ENCODE results near the gene STAG1.
"Not testable (repeated sequence)": the region's sequence is repeated elsewhere in the genome, so short reads cannot be mapped to it uniquely, and the experiment has no call there.

Gene STAG1

GRCh38 chr3:136661282-136661681, 90.9 kb downstream of the STAG1 start:
- no peak for TF ChIP-seq POLR2A (IDR thresholded peaks at IDR 0.05; ENCODE audit: low read depth, low read length)
- TF ChIP-seq SPI1 (IDR thresholded peaks at IDR 0.05; ENCODE audit: low read depth, low read length) = no peak
- TF ChIP-seq TAF1 (IDR thresholded peaks at IDR 0.05; ENCODE audit: low read depth, low read length) = no peak
- TF ChIP-seq PAX5 (IDR thresholded peaks at IDR 0.05; ENCODE audit: insufficient read depth, low read length, severe bottlenecking) = no peak
- TF ChIP-seq POLR2AphosphoS5 (IDR thresholded peaks at IDR 0.05; ENCODE audit: low read depth, low read length) = no peak
- no peak for TF ChIP-seq POU2F2 (IDR thresholded peaks at IDR 0.05; ENCODE audit: low read depth, low read length)
- FAIRE-seq (no peak), DNase-seq (ENCODE audit: insufficient read length, low spot score) (no peak)

DNA sequence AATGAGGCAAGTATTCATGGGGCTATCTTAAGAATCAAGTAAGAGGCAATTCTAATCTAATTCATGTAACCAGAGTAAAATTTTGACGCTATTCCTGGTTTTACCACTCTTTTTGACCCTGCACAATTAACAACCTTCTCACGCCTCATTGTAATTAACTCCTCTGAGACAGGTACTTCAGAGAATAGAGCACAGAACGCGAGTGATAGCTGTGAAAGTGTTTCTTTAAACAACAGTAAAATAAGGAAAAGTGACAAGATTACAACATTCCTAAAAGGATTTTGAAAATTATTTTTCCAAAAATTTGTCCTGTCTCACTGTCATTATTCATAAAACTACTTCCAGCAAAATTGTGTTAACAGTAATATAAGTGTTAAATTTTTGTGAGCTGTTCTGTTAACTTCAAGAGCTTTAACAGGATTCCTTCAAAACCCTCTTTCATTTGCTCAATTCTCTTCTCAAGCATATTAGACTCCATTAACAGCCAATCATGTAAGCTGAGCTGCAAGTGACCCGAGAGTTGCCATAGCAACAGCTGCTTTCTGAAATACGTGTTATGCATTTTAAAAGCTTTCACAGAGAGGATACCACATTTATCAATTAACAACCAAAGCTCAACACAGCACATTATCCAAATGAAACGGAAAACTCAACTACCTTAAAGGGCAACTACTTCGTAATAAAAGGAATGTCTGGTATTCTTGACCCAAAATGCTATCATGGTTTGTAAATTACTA, 93.1 kb downstream of the STAG1 start:
- TF ChIP-seq TAF1 (IDR thresholded peaks at IDR 0.05; ENCODE audit: low read depth, low read length) (no peak), SPI1 (IDR thresholded peaks at IDR 0.05; ENCODE audit: low read depth, low read length) (no peak), PAX5 (IDR thresholded peaks at IDR 0.05; ENCODE audit: insufficient read depth, low read length, severe bottlenecking) (no peak), POLR2A (IDR thresholded peaks at IDR 0.05; ENCODE audit: low read depth, low read length) (no peak), POU2F2 (IDR thresholded peaks at IDR 0.05; ENCODE audit: low read depth, low read length) (no peak), POLR2AphosphoS5 (IDR thresholded peaks at IDR 0.05; ENCODE audit: low read depth, low read length) (no peak)
- no peak for DNase-seq (ENCODE audit: insufficient read length, low spot score)
- FAIRE-seq = no peak

DNA sequence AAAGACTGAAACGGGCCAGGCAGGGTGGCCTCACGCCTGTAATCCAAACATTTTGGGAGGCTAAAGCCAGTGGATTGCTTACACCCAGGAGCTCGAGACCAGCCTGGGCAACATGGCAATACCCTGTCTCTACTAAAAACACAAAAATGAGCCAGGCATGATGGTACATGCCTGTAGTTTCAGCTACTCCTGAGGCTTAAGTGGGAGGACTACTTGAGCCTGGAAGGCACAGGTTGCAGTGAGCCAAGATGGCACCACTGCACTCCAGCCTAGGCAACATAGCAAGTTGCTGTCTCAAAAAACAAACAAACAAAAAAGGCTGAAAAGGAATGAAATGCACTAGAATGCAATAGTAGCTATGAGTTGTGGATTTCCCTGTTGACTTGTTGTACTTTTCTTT, 94.7 kb downstream of the STAG1 start:
- no peak for DNase-seq (ENCODE audit: insufficient read length, low spot score)
- peak; percentile 13 for FAIRE-seq
- no peak for TF ChIP-seq POLR2AphosphoS5 (IDR thresholded peaks at IDR 0.05; ENCODE audit: low read depth, low read length)
- TF ChIP-seq POU2F2 (IDR thresholded peaks at IDR 0.05; ENCODE audit: low read depth, low read length) = no peak
- TF ChIP-seq PAX5 (IDR thresholded peaks at IDR 0.05; ENCODE audit: insufficient read depth, low read length, severe bottlenecking) = no peak
- TF ChIP-seq SPI1 (IDR thresholded peaks at IDR 0.05; ENCODE audit: low read depth, low read length) = no peak
- no peak for TF ChIP-seq TAF1 (IDR thresholded peaks at IDR 0.05; ENCODE audit: low read depth, low read length)
- no peak for TF ChIP-seq POLR2A (IDR thresholded peaks at IDR 0.05; ENCODE audit: low read depth, low read length)

- FAIRE-seq = no peak
- TF ChIP-seq POU2F2 (IDR thresholded peaks at IDR 0.05; ENCODE audit: low read depth, low read length) (no peak), POLR2AphosphoS5 (IDR thresholded peaks at IDR 0.05; ENCODE audit: low read depth, low read length) (no peak), PAX5 (IDR thresholded peaks at IDR 0.05; ENCODE audit: insufficient read depth, low read length, severe bottlenecking) (no peak), TAF1 (IDR thresholded peaks at IDR 0.05; ENCODE audit: low read depth, low read length) (no peak), SPI1 (IDR thresholded peaks at IDR 0.05; ENCODE audit: low read depth, low read length) (no peak), POLR2A (IDR thresholded peaks at IDR 0.05; ENCODE audit: low read depth, low read length) (no peak)
- DNase-seq (ENCODE audit: insufficient read length, low spot score) = no peak
Observed at GRCh38 chr3:136653628-136654027, 98.5 kb downstream of the STAG1 start.

GRCh38 chr3:136651581-136651980, 100.6 kb downstream of the STAG1 start:
- FAIRE-seq = no peak
- no peak for TF ChIP-seq POLR2A (IDR thresholded peaks at IDR 0.05; ENCODE audit: low read depth, low read length)
- TF ChIP-seq POU2F2 (IDR thresholded peaks at IDR 0.05; ENCODE audit: low read depth, low read length) = no peak
- TF ChIP-seq SPI1 (IDR thresholded peaks at IDR 0.05; ENCODE audit: low read depth, low read length) = no peak
- no peak for TF ChIP-seq POLR2AphosphoS5 (IDR thresholded peaks at IDR 0.05; ENCODE audit: low read depth, low read length)
- no peak for TF ChIP-seq TAF1 (IDR thresholded peaks at IDR 0.05; ENCODE audit: low read depth, low read length)
- no peak for TF ChIP-seq PAX5 (IDR thresholded peaks at IDR 0.05; ENCODE audit: insufficient read depth, low read length, severe bottlenecking)
- no peak for DNase-seq (ENCODE audit: insufficient read length, low spot score)

GRCh38 chr3:136650461-136650860, 101.7 kb downstream of the STAG1 start:
- TF ChIP-seq POU2F2 (IDR thresholded peaks at IDR 0.05; ENCODE audit: low read depth, low read length) (no peak), PAX5 (IDR thresholded peaks at IDR 0.05; ENCODE audit: insufficient read depth, low read length, severe bottlenecking) (no peak), POLR2AphosphoS5 (IDR thresholded peaks at IDR 0.05; ENCODE audit: low read depth, low read length) (no peak), SPI1 (IDR thresholded peaks at IDR 0.05; ENCODE audit: low read depth, low read length) (no peak), POLR2A (IDR thresholded peaks at IDR 0.05; ENCODE audit: low read depth, low read length) (no peak)
- DNase-seq (ENCODE audit: insufficient read length, low spot score) = no peak
- no peak for FAIRE-seq

DNA sequence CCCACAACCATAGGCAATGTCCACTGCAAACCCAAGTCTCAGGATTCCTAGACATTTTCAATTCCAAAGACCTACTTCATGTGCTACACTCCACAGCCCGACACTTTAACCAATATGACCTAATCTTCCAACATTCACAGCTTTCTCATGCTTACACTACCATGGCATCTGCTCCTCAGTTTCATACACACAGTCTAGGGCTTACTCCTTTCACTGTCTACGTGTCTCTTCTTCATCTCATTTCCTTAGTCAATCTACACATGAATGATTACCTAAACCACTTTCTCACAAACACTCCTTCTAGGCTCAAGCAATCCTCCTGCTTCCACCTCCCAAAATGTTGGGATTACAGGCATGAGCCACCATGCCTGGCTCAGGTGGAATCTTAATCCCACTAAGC, 106.3 kb downstream of the STAG1 start:
- peak; percentile 79 for FAIRE-seq
- TF ChIP-seq TAF1 (IDR thresholded peaks at IDR 0.05; ENCODE audit: low read depth, low read length) = no peak
- no peak for TF ChIP-seq POLR2AphosphoS5 (IDR thresholded peaks at IDR 0.05; ENCODE audit: low read depth, low read length)
- no peak for TF ChIP-seq POU2F2 (IDR thresholded peaks at IDR 0.05; ENCODE audit: low read depth, low read length)
- no peak for TF ChIP-seq SPI1 (IDR thresholded peaks at IDR 0.05; ENCODE audit: low read depth, low read length)
- TF ChIP-seq PAX5 (IDR thresholded peaks at IDR 0.05; ENCODE audit: insufficient read depth, low read length, severe bottlenecking) = no peak
- TF ChIP-seq POLR2A (IDR thresholded peaks at IDR 0.05; ENCODE audit: low read depth, low read length) = no peak
- DNase-seq (ENCODE audit: insufficient read length, low spot score) = no peak

DNA sequence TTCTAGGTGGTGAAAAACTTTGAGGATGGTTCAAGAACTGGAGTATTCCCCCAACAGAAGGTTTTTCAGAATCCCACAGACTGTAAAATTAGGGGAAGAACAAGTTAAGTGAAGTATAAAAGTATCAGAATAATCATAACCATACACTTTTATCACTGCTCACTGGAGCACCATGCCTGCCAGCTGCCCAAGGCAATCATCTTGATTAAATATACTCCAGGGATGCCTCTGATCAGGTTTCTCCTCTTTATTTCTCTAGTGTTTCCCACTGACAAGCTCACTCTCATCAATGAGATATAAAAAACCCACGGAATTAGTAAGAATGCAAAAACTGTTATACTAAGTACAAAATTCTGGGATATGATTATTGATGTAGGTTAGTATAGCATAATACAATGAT, 108.0 kb downstream of the STAG1 start:
- DNase-seq (ENCODE audit: insufficient read length, low spot score) (no peak), FAIRE-seq (no peak)
- no peak for TF ChIP-seq POU2F2 (IDR thresholded peaks at IDR 0.05; ENCODE audit: low read depth, low read length)
- no peak for TF ChIP-seq POLR2AphosphoS5 (IDR thresholded peaks at IDR 0.05; ENCODE audit: low read depth, low read length)
- no peak for TF ChIP-seq TAF1 (IDR thresholded peaks at IDR 0.05; ENCODE audit: low read depth, low read length)
- TF ChIP-seq POLR2A (IDR thresholded peaks at IDR 0.05; ENCODE audit: low read depth, low read length) = no peak
- TF ChIP-seq SPI1 (IDR thresholded peaks at IDR 0.05; ENCODE audit: low read depth, low read length) = no peak
- TF ChIP-seq PAX5 (IDR thresholded peaks at IDR 0.05; ENCODE audit: insufficient read depth, low read length, severe bottlenecking) = no peak

DNA sequence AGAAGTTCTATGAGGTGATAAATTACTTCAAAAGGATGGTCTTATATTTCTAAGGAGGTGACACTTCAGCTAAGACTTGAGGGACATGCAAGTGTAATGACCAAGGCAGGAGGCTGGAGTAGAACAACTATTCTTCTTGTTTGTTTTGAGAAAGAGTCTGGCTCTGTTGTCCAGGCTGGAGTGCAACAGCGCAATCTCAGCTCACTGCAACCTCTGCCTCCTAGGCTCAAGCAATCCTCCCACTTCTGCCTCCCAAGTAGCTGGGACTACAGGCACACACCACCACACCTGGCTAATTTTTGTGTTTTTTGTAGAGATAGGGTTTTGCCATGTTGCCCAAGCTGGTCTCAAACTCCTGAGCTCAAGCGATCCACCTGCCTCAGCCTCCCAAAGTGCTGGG, 108.8 kb downstream of the STAG1 start:
- DNase-seq (ENCODE audit: insufficient read length, low spot score); FAIRE-seq: not testable (repeated sequence)

- TF ChIP-seq POU2F2 (IDR thresholded peaks at IDR 0.05; ENCODE audit: low read depth, low read length) (no peak), POLR2AphosphoS5 (IDR thresholded peaks at IDR 0.05; ENCODE audit: low read depth, low read length) (no peak), POLR2A (IDR thresholded peaks at IDR 0.05; ENCODE audit: low read depth, low read length) (no peak), TAF1 (IDR thresholded peaks at IDR 0.05; ENCODE audit: low read depth, low read length) (no peak), SPI1 (IDR thresholded peaks at IDR 0.05; ENCODE audit: low read depth, low read length) (no peak), PAX5 (IDR thresholded peaks at IDR 0.05; ENCODE audit: insufficient read depth, low read length, severe bottlenecking) (no peak)
- FAIRE-seq (no peak), DNase-seq (ENCODE audit: insufficient read length, low spot score) (no peak)
Observed at GRCh38 chr3:136642711-136643110, 109.5 kb downstream of the STAG1 start.

Measured in GM12891 (cell line).